ENCODE results near the gene PKP3.
"Not testable (repeated sequence)": the region's sequence is repeated elsewhere in the genome, so short reads cannot be mapped to it uniquely, and the experiment has no call there.

PKP3 gene

GRCh38 chr11:396948-397548 is 3.0 kb downstream of the PKP3 start:
- no peak for DNase-seq

- DNase-seq = no peak
Observed at GRCh38 chr11:398826-399225, 4.8 kb downstream of the PKP3 start.

- no peak for DNase-seq
Observed at GRCh38 chr11:399731-400211, 5.8 kb downstream of the PKP3 start.

GRCh38 chr11:400241-400689 is 6.3 kb downstream of the PKP3 start:
- DNase-seq = no peak

GRCh38 chr11:401196-401595 is 7.2 kb downstream of the PKP3 start:
- not testable (repeated sequence) for DNase-seq

GRCh38 chr11:403021-403760 is 9.2 kb downstream of the PKP3 start:
- no peak for DNase-seq

GRCh38 chr11:403761-404431 is 9.9 kb downstream of the PKP3 start:
- no peak for DNase-seq

GRCh38 chr11:404551-405264 is 10.7 kb downstream of the PKP3 start:
- no peak for DNase-seq

- DNase-seq = no peak
Observed at GRCh38 chr11:405323-405953, 11.4 kb downstream of the PKP3 start.

GRCh38 chr11:405954-406795 is 12.2 kb downstream of the PKP3 start:
- DNase-seq = no peak

GRCh38 chr11:406796-407650 is 13.0 kb downstream of the PKP3 start:
- peak; percentile 92 for DNase-seq

- no peak for DNase-seq
Observed at GRCh38 chr11:407651-408123, 13.7 kb downstream of the PKP3 start.

- DNase-seq = no peak
Observed at GRCh38 chr11:408154-409007, 14.4 kb downstream of the PKP3 start.

GRCh38 chr11:409008-409599 is 15.1 kb downstream of the PKP3 start:
- DNase-seq = no peak

- no peak for DNase-seq
Observed at GRCh38 chr11:409600-410483, 15.8 kb downstream of the PKP3 start.

GRCh38 chr11:410711-411110 is 16.7 kb downstream of the PKP3 start:
- DNase-seq = not testable (repeated sequence)

GRCh38 chr11:411520-411919 is 17.5 kb downstream of the PKP3 start:
- not testable (repeated sequence) for DNase-seq

- DNase-seq = no peak
Observed at GRCh38 chr11:412641-413119, 18.7 kb downstream of the PKP3 start.

Data from RPMI8226 (cell line).